Measurements from ENCODE around the gene ATP6V1B1.

Gene ATP6V1B1

GRCh38 chr2:70935468-70936164 lies at the start of gene ATP6V1B1:
Gene ATP6V1B1 (plus strand): TSS chr2:70935900. CDS start chr2:70935955, 55 bp downstream.
- DNase-seq: no peak

GRCh38 chr2:70886541-70886987 lies 49.1 kb upstream of the ATP6V1B1 start:
- no peak for DNase-seq

GRCh38 chr2:70887208-70887549 lies 48.5 kb upstream of the ATP6V1B1 start:
- no peak for DNase-seq

- DNase-seq: no peak
Measured at GRCh38 chr2:70887550-70888246, 48.0 kb upstream of the ATP6V1B1 start.

GRCh38 chr2:70888366-70888922 lies 47.3 kb upstream of the ATP6V1B1 start:
- DNase-seq: no peak

GRCh38 chr2:70888923-70889715 lies 46.6 kb upstream of the ATP6V1B1 start:
- no peak for DNase-seq

GRCh38 chr2:70889716-70890037 lies 46.0 kb upstream of the ATP6V1B1 start:
- no peak for DNase-seq

- DNase-seq: no peak
Measured at GRCh38 chr2:70890469-70891065, 45.1 kb upstream of the ATP6V1B1 start.

GRCh38 chr2:70891572-70892357 lies 43.9 kb upstream of the ATP6V1B1 start:
- DNase-seq: no peak

- DNase-seq: no peak
Measured at GRCh38 chr2:70892750-70893149, 43.0 kb upstream of the ATP6V1B1 start.

GRCh38 chr2:70893186-70893585 lies 42.5 kb upstream of the ATP6V1B1 start:
- DNase-seq: no peak

- no peak for DNase-seq
Measured at GRCh38 chr2:70894765-70895164, 40.9 kb upstream of the ATP6V1B1 start.

- no peak for DNase-seq
Measured at GRCh38 chr2:70895249-70895648, 40.5 kb upstream of the ATP6V1B1 start.

GRCh38 chr2:70895998-70896764 lies 39.5 kb upstream of the ATP6V1B1 start:
- no peak for DNase-seq

GRCh38 chr2:70896765-70897202 lies 38.9 kb upstream of the ATP6V1B1 start:
- DNase-seq: no peak

GRCh38 chr2:70897203-70897976 lies 38.3 kb upstream of the ATP6V1B1 start:
- no peak for DNase-seq

- DNase-seq: no peak
Measured at GRCh38 chr2:70897977-70898226, 37.8 kb upstream of the ATP6V1B1 start.

GRCh38 chr2:70898363-70899240 lies 37.1 kb upstream of the ATP6V1B1 start:
- no peak for DNase-seq

GRCh38 chr2:70901227-70902066 lies 34.3 kb upstream of the ATP6V1B1 start:
- DNase-seq: no peak

All from activated naive CD4-positive, alpha-beta T cell treated with Interleukin-2 at 50 U/mL for 16 hours (primary cell).